GM23248 (cell line): ENCODE results near the gene SPNS3. TPM values are rescaled to one million over a fixed set of nuclear protein-coding genes. Genes with fewer than 3 reads are reported as not detected.

Experiments used
- DNase-seq: peaks from one replicate; pipeline ENCODE4 v3.0.0-alpha.2; 2015
- H2AFZ ChIP-seq: fragments of 200-600 bp; sonication (generic); 2 replicates; pipeline ENCODE4 v1.6.1; 2016; ENCODE audit warnings: antibody characterized with exemption
- H3F3A ChIP-seq: fragments of 200-600 bp; sonication (generic); 2 replicates; pipeline ENCODE4 v1.6.1; 2016; ENCODE audit warnings: mild to moderate bottlenecking, antibody characterized with exemption, mixed run types; ENCODE audit not compliant: insufficient read depth
- H3K27ac ChIP-seq: fragments of 200-600 bp; sonication (generic); 2 replicates; pipeline ENCODE4 v1.5.1; 2016; ENCODE audit warnings: mild to moderate bottlenecking
- H3K27me3 ChIP-seq: fragments of 200-600 bp; sonication (generic); replicated peaks from 2 replicates; pipeline ENCODE4 v1.6.1; 2016; ENCODE audit warnings: mild to moderate bottlenecking; ENCODE audit not compliant: insufficient read depth
- H3K36me3 ChIP-seq: fragments of 200-600 bp; sonication (generic); 2 replicates; pipeline ENCODE4 v1.6.1; 2016; ENCODE audit warnings: low read depth, mild to moderate bottlenecking
- H3K4me1 ChIP-seq: fragments of 200-600 bp; sonication (generic); 2 replicates; pipeline ENCODE4 v1.6.1; 2016; ENCODE audit warnings: mild to moderate bottlenecking; ENCODE audit not compliant: insufficient read depth
- H3K4me2 ChIP-seq: fragments of 200-600 bp; sonication (generic); one replicate; pipeline ENCODE4 v1.6.1; 2016; ENCODE audit warnings: mild to moderate bottlenecking; ENCODE audit not compliant: unreplicated experiment
- H3K4me3 ChIP-seq: fragments of 200-600 bp; sonication (generic); 2 replicates; pipeline ENCODE4 v1.5.1; 2016; ENCODE audit warnings: mild to moderate bottlenecking
- H3K79me2 ChIP-seq: fragments of 200-600 bp; sonication (generic); 2 replicates; pipeline ENCODE4 v1.6.1; 2016; ENCODE audit warnings: mild to moderate bottlenecking; ENCODE audit not compliant: insufficient read depth
- H3K9ac ChIP-seq: fragments of 200-600 bp; sonication (generic); 2 replicates; pipeline ENCODE4 v1.6.1; 2016; ENCODE audit warnings: mild to moderate bottlenecking
- H3K9me2 ChIP-seq: fragments of 200-600 bp; sonication (generic); 2 replicates; pipeline ENCODE4 v1.6.1; 2016; ENCODE audit warnings: mixed run types, mild to moderate bottlenecking, moderate library complexity; ENCODE audit not compliant: insufficient read depth
- H3K9me3 ChIP-seq: fragments of 200-600 bp; sonication (generic); one replicate; pipeline ENCODE4 v1.6.1; 2017; ENCODE audit warnings: low read depth
- H4K20me1 ChIP-seq: fragments of 200-600 bp; sonication (generic); 2 replicates; pipeline ENCODE4 v1.6.0; 2016; ENCODE audit not compliant: insufficient read depth
- EZH2 ChIP-seq: fragments of 200-600 bp; sonication (generic); IDR thresholded peaks from 2 replicates; pipeline ENCODE4 v1.6.1; 2018; ENCODE audit warnings: antibody characterized with exemption, mild to moderate bottlenecking; ENCODE audit not compliant: insufficient read depth, poor library complexity, severe bottlenecking
- EZH2phosphoT487 ChIP-seq: fragments of 200-600 bp; sonication (generic); IDR thresholded peaks from 2 replicates; pipeline ENCODE4 v1.6.1; 2018; ENCODE audit warnings: antibody characterized with exemption, moderate library complexity, mild to moderate bottlenecking, low read depth; ENCODE audit not compliant: insufficient read depth
- WGBS, 2 experiments: methylation state at CpG; one replicate each; pipeline ENCODE4 v1.1.6; 2015 to 2017; ENCODE audit warnings: low lambda C conversion rate in 2 of 2, low coverage in 1 of 2; ENCODE audit errors: missing lambda C conversion rate in 2 of 2; 5-methylcytosine and 5-hydroxymethylcytosine counted together
- in situ Hi-C: fragments of 300-500 bp; cut with MboI; formaldehyde crosslinking; loops from 2 replicates; pipeline ENCODE4 v1.15.0; 2020
- polyA plus RNA-seq: library from polyadenylated mRNA; unstranded; fragments of >200 nt; fragmentation: Nextera tagmentation; extraction: Ambion mirVana; gene quantifications from 2 replicates; pipeline ENCODE4 v1.2.1, GENCODE V29; 2016
- total RNA-seq: library from RNA; depleted of rRNA; stranded (reverse); fragments of >200 nt; shearing (Covaris generic); gene quantifications from 2 replicates; pipeline ENCODE4 v1.2.3, GENCODE V29; 2014

SPNS3 gene
- total and polyA plus RNA-seq, 2 experiments from 2014 or later = not detected

GRCh38 chr17:4512156-4513112 lies 78.7 kb downstream of the SPNS3 start:
- Histone ChIP-seq H3K9me3 (no peaks in the 10 kb centered on the region), H3K4me1 (no peaks in the 10 kb centered on the region), H3K79me2 (no peaks in the 10 kb centered on the region), H3K27me3 (0 out of 2 replicates have a peak, but pooled peaks cover 13% of the 10 kb centered on the region), H3K4me2 (no peak overlapping the region), H3K9me2 (no peaks in the 10 kb centered on the region), H4K20me1 (no peaks in the 10 kb centered on the region), H3K9ac (no peak overlapping the region), H3F3A (no peaks in the 10 kb centered on the region), H2AFZ (no peak overlapping the region), H3K4me3 (no peak overlapping the region), H3K36me3 (no peaks in the 10 kb centered on the region), H3K27ac (no peak overlapping the region)
- in situ Hi-C loops = no loop called here
- WGBS, 2 experiments = 75 to 78% methylated on average over 30 to 31 of the region's 31 CpGs
- no peak for DNase-seq
- TF ChIP-seq EZH2phosphoT487 (no peak), EZH2 (no peak)

- Histone ChIP-seq H3K4me3 (no peak overlapping the region), H3K9me3 (no peaks in the 10 kb centered on the region), H3K27me3 (0 out of 2 replicates have a peak, but pooled peaks cover 13% of the 10 kb centered on the region), H3K4me1 (no peaks in the 10 kb centered on the region), H4K20me1 (no peaks in the 10 kb centered on the region), H2AFZ (no peak overlapping the region), H3K36me3 (no peaks in the 10 kb centered on the region), H3K9ac (no peak overlapping the region), H3F3A (no peaks in the 10 kb centered on the region), H3K4me2 (no peak overlapping the region), H3K9me2 (no peaks in the 10 kb centered on the region), H3K27ac (no peak overlapping the region), H3K79me2 (no peaks in the 10 kb centered on the region)
- WGBS, 2 experiments = 55% methylated on average over 20 to 24 of the region's 24 CpGs
- TF ChIP-seq EZH2 = no peak
- TF ChIP-seq EZH2phosphoT487 = no peak
- DNase-seq = no peak
- in situ Hi-C loops = no loop called here
Observed at GRCh38 chr17:4513113-4514032, 79.6 kb downstream of the SPNS3 start.

GRCh38 chr17:4514206-4514605 lies 80.5 kb downstream of the SPNS3 start:
- H3K9me2 ChIP-seq = no peaks in the 10 kb centered on the region
- H2AFZ ChIP-seq = no peak overlapping the region
- H3K9me3 ChIP-seq = no peaks in the 10 kb centered on the region
- WGBS, 2 experiments = 65 to 69% methylated on average over 5 to 6 of the region's 7 CpGs
- no peaks in the 10 kb centered on the region for H3F3A ChIP-seq
- in situ Hi-C loops = no loop called here
- no peak overlapping the region for H3K4me2 ChIP-seq
- H3K27me3 ChIP-seq = 0 out of 2 replicates have a peak, but pooled peaks cover 13% of the 10 kb centered on the region
- DNase-seq = no peak
- H3K9ac ChIP-seq = no peak overlapping the region
- no peaks in the 10 kb centered on the region for H3K79me2 ChIP-seq
- H3K4me3 ChIP-seq = no peak overlapping the region
- H3K27ac ChIP-seq = no peak overlapping the region
- no peaks in the 10 kb centered on the region for H4K20me1 ChIP-seq
- no peaks in the 10 kb centered on the region for H3K36me3 ChIP-seq
- H3K4me1 ChIP-seq = no peaks in the 10 kb centered on the region
- TF ChIP-seq EZH2phosphoT487 (no peak), EZH2 (no peak)

- Histone ChIP-seq H3K27ac (no peak overlapping the region), H3K36me3 (no peaks in the 10 kb centered on the region), H3K4me1 (no peaks in the 10 kb centered on the region), H2AFZ (no peak overlapping the region), H4K20me1 (no peaks in the 10 kb centered on the region), H3K4me2 (no peak overlapping the region), H3K27me3 (0 out of 2 replicates have a peak, but pooled peaks cover 13% of the 10 kb centered on the region), H3K9me3 (no peaks in the 10 kb centered on the region), H3K9ac (no peak overlapping the region), H3K9me2 (no peaks in the 10 kb centered on the region), H3F3A (no peaks in the 10 kb centered on the region), H3K4me3 (no peak overlapping the region), H3K79me2 (no peaks in the 10 kb centered on the region)
- no peak for DNase-seq
- 57 to 58% methylated on average over 10 to 11 of the region's 11 CpGs for WGBS, 2 experiments
- in situ Hi-C loops = no loop called here
- TF ChIP-seq EZH2 (no peak), EZH2phosphoT487 (no peak)
Observed at GRCh38 chr17:4514779-4515178, 81.0 kb downstream of the SPNS3 start.
